Stimulated activated CD4-positive, alpha-beta T cell treated with anti-CD3 and anti-CD28 coated beads, Interleukin-12 subunit alpha, Interleukin-12 subunit beta, amount 100 ng/mL, for 4 hours (primary cell): Measurements from ENCODE around the gene OPHN1.

Source experiments
- DNase-seq: peaks from one replicate; pipeline ENCODE4 v3.0.0-alpha.2; 2020

Gene OPHN1

DNA sequence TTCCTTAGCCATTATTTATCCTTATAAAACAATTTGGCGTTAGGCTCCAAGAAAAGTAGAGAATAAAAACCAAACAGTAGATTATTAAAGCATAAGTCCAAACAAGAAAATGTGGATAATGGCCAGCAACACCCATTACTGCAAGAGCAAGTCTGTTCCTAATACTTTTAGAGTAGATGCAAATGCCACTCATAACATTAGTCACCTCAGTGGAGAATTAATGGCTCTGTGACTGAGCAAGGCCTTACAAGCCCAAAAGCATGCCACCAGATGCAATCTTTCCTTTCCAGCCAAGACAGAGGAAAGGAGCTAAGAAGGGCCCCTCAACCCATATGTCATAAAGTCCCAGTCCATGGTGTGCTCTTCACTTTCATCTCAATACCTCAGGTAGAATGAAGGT is 373.8 kb downstream of the OPHN1 start:
- DNase-seq: no peak

DNA sequence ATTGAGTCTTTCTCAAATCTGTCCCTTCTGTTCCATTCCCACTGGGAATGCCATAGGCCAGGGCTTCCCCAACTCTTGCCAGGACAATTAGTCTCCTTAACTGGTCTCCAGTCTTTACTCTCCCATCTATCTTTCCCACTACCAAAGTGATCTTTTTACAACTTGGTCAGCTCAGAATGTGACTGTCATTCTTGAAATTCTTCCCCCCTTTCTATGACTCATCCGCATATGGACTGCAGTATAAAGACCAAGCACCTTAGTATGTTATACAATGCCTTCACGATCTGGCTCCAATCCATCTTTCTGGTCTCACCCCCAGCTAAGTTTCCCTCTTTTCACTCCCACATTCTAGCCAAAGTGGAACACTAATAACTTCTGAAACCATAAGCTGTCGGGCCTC is 383.8 kb downstream of the OPHN1 start:
- DNase-seq: no peak

DNA sequence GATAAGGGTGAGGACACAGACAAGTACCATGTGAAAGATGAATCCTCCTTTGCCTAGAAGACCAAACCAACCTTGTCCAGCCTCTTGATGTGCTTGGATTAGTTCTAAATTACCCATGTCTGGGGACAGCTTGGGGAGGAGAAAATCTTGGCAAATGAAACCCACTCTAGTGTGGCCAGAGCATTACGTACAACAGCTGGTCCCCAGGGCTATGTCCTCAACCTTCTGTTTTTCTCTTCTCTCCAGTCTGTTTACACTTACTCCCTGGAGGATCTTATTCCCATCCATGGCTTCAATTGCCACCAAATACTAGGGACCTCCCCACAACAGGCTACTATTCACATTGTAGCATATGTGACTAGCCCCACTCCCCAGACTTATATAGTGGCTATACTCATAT is 384.5 kb downstream of the OPHN1 start:
- no peak for DNase-seq

DNA sequence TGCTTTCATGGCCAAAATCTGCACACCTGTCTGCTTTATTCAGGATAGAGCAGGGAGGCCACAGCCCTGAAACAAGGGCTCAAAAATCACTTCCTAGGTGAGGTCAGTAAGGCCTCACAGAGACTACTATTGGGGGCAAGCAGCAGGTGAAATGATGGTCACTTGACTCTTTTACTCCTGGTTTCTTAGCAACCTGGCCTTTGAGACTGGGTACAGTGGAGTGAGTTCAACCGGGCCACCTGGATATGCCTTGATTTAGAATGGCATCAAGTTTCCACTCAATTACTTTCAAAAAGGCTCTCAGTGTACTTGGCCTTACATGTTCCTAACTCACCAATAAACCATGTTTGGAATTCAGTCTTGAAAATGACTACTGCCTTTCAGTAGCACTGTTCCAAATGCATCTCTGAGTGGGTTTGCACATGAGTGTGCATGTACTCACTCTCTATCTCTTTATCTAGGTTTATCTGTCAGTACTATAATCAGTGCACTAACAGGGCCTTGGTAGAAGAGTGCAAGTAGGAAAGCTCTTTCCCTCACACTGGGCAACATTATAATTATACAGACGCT is 388.2 kb downstream of the OPHN1 start:
- DNase-seq: no peak

DNA sequence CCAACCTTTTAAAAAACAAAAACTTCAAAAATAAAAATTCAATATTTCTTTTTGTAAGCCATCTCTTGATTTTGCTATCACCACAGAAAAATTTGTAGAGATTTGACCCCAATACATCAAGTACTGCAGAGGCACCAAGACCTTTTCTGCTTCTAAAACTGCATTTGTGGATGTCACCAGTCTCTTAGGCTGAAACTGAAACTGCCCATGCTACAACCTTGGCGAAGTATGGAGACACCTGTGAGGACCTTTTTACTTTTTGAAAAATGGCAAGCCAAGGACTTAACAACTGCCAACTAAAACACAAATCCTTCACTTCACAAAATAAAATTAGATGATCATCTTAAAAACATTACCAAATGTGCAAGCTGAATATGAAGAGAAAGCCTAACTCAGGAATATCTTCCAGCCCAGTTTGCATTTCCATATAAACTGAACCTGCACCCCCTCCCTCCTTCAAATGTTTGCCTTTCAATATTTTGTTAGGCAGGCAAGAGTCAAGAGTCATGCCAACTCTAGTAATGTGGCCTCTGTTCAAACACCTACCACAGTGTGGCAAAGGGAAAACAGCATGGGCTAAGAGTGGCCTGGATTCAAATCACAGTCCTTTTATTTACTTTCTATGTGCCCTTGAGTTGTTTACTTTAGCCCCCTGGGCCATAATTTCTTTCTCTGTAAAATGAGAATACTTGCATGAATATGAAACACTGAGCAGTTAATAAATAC is 389.4 kb downstream of the OPHN1 start:
- DNase-seq: no peak

DNA sequence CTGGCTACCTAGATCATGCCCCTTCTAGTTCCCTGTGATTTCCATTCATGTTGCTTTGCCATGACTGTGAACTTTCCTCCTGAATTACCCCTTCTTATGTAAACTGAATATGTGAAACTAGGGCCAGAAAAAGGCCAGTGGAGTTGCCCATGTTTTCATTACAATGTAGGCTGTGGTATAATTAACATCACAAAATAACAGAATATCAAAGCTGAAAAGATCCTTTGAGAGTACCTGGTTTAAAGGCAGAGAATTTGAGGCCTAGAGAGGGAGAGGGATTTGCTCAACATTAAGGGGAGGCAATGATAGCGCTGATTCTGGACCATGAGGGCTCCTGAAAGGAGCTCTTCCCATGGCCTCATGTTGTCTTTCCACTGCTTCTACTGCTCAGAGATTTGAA is 392.2 kb downstream of the OPHN1 start:
- DNase-seq: no peak

DNA sequence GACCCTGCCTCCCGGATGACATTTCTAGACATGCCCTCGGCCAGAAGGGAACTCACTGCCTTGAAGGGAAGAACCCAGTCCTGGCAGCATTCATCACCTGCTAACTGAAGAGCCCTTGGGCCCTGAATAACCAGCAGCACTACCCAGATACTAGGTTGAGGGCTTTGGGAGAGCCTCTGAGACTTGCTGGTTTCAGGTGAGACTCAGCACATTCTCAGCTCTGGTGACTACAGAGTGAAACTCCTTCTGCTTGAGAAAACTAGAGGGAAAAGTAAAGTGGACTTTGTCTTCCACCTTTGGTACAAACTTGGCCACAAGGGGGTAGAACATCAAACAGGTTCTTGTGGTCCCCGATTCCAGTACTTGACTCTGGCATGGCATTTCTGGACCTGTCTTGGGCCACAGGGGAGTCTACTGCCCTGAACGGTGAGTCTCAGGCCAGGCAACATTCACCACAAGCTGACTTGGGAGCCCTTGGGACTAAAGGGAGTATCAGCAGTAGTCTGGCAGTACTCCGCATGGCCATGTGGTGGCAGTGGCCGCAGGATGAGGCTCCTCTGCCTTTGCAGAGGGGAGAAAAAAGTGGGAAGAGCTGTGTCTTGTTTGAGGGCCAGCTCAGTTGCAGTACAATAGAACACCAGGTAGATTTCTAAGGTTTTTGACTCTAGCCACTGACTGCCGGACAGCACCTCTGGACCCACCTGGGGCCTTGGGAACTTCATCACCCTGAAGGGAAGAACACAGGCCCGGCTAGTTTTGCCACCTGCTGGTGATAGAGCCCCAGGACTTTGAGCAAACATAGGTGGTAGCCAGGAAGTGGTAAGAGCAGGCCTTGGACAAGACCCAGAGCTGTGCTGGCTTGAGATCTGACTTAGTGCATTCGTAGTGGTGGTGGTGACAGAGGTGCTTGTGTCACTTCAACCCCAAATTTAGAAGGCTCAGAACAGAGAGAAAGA is 414.8 kb downstream of the OPHN1 start:
- no peak for DNase-seq

DNA sequence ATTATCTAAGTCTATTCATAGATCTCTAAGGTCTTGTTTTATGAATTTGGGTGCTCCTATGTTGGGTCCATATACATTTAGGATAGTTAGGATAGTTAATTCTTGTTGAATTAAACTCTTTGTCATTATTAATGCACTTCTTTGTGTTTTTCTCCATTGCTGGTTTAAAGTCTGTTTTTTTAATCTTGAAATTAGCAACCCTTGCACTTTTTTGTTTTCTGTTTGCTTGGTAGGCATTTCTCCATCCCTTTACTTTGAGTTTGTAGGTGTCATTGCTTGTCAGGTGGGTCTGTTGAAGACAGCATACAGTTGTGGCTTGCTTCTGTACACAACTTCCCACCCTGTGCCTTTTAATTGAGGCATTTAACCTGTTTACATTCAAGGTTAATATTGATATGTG is 434.8 kb downstream of the OPHN1 start:
- no peak for DNase-seq
